BE2C (cell line): ENCODE data around the gene PANK3.
"Not testable (repeated sequence)": the region's sequence is repeated elsewhere in the genome, so short reads cannot be mapped to it uniquely, and the experiment has no call there.

ENCODE experiments used
- DNase-seq: peaks from one replicate; pipeline ENCODE4 v3.0.0-alpha.2; 2020
- H3K27me3 ChIP-seq: fragments of 250-450 bp; sonication (Bioruptor Pico); 2 replicates; pipeline ENCODE4 v1.5.1; 2020; ENCODE audit warnings: mild to moderate bottlenecking
- H3K36me3 ChIP-seq: fragments of 250-450 bp; sonication (Bioruptor Pico); 2 replicates; pipeline ENCODE4 v1.5.1; 2020; ENCODE audit warnings: mild to moderate bottlenecking
- H3K4me1 ChIP-seq: fragments of 250-450 bp; sonication (Bioruptor Pico); 2 replicates; pipeline ENCODE4 v1.5.1; 2020
- H3K4me3 ChIP-seq: 2 replicates; pipeline ENCODE4 v1.5.1; 2011; ENCODE audit warnings: low read depth, low read length
- H3K9me3 ChIP-seq: fragments of 250-450 bp; sonication (Bioruptor Pico); 2 replicates; pipeline ENCODE4 v1.5.1; 2020
- TF ChIP-seq, protein P1 (sequence below): IDR thresholded peaks from 2 replicates; pipeline ENCODE4 v1.5.1; 2012; ENCODE audit warnings: mild to moderate bottlenecking, low read depth, low read length

PANK3 gene

DNA sequence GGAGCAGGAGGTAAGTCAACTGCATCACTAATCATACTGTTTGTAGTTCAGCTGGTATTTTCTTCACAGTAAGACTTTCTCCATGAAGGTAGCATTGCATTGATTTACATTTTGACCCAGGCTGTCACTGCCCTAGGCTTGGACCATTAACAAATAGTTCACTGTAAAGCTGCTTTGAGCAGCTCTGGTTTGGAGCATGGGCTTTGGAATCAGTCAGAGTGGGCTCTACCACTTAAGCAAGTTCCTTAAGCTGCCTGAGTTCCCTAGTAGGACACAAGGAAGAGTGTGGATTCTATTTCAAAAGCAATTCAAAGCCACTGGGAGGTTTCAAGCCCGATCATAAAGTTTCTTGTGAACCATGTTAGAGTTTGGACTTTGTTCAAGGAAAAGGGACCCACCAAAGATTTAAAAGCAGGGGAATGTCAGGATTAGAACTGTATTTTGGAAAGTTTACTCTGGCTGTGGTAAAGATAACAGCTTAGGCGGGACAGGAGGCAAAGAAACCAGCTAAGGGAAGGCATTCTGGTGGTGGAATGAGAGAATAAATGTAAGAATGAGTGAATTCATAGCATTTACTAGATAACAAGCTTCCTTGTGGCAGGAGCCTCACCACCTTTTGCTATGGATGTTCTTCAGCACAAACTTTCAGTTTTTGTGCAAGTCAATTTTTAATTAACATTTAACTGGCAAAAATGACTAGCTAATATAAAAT, 12.3 kb upstream of the PANK3 start:
- Histone ChIP-seq H3K27me3 (no peaks in the 10 kb centered on the region), H3K36me3 (no peaks in the 10 kb centered on the region), H3K9me3 (no peaks in the 10 kb centered on the region), H3K4me1 (no peaks in the 10 kb centered on the region), H3K4me3 (no peak overlapping the region)
- TF ChIP-seq, protein P1, sequence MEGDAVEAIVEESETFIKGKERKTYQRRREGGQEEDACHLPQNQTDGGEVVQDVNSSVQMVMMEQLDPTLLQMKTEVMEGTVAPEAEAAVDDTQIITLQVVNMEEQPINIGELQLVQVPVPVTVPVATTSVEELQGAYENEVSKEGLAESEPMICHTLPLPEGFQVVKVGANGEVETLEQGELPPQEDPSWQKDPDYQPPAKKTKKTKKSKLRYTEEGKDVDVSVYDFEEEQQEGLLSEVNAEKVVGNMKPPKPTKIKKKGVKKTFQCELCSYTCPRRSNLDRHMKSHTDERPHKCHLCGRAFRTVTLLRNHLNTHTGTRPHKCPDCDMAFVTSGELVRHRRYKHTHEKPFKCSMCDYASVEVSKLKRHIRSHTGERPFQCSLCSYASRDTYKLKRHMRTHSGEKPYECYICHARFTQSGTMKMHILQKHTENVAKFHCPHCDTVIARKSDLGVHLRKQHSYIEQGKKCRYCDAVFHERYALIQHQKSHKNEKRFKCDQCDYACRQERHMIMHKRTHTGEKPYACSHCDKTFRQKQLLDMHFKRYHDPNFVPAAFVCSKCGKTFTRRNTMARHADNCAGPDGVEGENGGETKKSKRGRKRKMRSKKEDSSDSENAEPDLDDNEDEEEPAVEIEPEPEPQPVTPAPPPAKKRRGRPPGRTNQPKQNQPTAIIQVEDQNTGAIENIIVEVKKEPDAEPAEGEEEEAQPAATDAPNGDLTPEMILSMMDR = no peak
- no peak for DNase-seq

DNA sequence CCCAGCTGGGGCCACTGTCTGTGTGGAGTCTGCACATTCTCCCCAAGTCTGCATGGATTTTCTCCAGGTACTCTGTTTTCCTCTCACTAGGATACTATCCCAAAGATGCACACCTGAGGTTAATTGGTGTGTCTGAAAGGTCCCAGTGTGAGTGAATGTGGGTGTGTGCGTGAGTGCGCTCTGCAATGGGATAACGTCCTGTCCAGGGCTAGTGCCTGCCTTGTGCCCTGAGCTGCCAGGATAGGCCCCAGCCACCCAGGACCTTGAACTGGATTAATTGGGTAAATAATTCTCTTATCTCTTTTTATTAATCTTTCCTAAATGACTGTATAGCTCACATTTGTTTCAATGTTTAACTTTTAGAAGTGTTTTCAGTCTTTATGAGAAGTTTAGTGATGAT, 11.5 kb upstream of the PANK3 start:
- Histone ChIP-seq H3K4me3 (no peak overlapping the region), H3K9me3 (no peaks in the 10 kb centered on the region)
- TF ChIP-seq, protein P1 = no peak

DNA sequence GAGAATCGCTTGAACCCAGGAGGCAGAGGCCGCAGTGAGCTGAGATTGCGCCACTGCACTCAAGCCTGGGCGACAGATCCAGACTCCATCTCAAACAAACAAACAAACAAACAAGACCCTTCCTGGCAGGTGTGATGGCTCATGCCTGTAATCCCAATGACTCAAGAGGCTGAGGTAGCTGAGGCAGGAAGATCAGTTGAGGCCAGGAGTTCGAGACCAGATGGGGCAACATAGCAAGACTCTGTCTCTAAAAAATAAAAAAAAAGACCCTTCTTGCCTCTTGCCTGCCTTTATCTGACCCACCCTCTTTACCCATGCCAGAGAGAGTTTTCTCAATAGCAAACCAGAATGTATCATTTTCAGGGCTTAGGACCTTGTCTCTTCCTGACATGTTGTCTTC, 8.8 kb upstream of the PANK3 start:
- TF ChIP-seq, protein P1 = no peak
- Histone ChIP-seq H3K4me1 (peaks cover 9% of the 10 kb centered on the region), H3K27me3 (no peaks in the 10 kb centered on the region), H3K36me3 (no peaks in the 10 kb centered on the region), H3K9me3 (no peaks in the 10 kb centered on the region), H3K4me3 (no peak overlapping the region)
- DNase-seq = no peak

More for the DNA sequence above, 11.5 kb upstream of the PANK3 start:
- Histone ChIP-seq H3K36me3 (no peaks in the 10 kb centered on the region), H3K4me1 (peaks cover 3% of the 10 kb centered on the region), H3K27me3 (no peaks in the 10 kb centered on the region)
- no peak for DNase-seq

DNA sequence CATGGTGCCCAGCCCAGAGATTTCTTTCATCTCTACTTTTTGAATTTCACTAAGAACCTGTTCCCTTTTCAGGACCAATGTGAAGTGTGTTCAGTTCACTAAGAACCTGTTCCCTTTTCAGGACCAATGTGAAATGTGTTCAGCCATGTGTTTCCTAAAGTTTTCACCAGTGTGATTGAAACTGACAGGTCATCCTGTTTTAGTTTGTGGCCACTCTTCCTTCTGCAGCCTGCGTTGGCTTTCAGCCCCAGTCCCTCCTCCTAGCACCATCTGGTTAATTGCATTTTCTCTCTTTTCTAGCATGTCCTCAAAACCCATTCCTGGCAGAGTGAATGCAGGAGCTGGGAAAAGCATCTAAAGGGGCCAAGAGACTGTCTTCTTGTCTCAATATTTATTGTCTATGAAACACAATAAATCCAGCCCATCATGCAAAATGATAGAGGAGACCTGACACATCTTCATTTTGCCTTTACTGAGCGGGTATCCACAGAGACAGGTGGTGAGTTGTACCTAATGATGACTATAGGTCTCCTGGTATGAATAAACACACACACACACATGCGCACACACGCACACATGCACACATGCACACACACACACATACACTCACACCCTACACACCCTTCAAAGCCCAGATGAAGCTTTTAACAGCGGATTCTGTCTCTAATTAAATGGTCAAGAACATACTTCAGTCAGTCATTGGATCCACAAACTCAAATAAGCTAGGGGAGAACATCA, 6.1 kb upstream of the PANK3 start:
- TF ChIP-seq, protein P1 = no peak

DNA sequence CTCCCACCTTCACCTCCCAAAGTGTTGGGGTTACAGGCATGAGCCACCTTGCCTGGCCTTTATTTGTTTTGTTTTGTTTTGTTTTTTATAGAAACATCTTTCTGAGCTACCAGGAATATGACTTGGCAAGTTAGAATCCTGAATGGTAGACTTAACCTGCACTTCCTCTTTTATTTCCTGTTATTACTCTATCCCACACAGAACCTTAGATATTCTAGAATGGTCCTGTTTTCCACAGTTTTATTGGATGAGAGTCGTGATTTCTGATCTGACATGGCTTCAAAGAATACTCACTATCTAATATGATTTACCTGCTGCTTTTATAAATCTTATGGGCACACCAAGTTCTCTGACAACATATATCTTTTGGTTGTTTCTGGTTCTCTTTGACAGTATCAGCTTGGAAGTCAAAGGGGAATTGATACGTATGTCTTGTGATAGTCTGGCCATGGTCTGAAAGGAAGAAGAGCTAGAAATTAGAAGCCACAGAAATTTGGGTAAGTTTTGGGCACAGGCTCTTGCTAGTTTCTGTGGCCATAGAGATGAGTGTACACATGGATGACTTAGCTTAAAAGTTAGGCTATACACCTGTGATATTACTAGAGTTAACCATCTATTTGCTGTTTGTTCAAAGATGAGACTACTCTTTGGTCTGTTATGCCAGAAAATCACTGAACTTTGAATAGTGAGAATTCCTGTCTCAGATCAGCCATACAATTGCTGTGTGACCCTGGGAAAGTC, 4.7 kb upstream of the PANK3 start:
- no peaks in the 10 kb centered on the region for H3K27me3 ChIP-seq

More for the DNA sequence above, 6.1 kb upstream of the PANK3 start:
- H3K27me3 ChIP-seq = no peaks in the 10 kb centered on the region
- peak; percentile 51 for DNase-seq
- H3K36me3 ChIP-seq = no peaks in the 10 kb centered on the region
- no peaks in the 10 kb centered on the region for H3K9me3 ChIP-seq
- H3K4me3 ChIP-seq = no peak overlapping the region
- H3K4me1 ChIP-seq = peaks cover 18% of the 10 kb centered on the region

DNA sequence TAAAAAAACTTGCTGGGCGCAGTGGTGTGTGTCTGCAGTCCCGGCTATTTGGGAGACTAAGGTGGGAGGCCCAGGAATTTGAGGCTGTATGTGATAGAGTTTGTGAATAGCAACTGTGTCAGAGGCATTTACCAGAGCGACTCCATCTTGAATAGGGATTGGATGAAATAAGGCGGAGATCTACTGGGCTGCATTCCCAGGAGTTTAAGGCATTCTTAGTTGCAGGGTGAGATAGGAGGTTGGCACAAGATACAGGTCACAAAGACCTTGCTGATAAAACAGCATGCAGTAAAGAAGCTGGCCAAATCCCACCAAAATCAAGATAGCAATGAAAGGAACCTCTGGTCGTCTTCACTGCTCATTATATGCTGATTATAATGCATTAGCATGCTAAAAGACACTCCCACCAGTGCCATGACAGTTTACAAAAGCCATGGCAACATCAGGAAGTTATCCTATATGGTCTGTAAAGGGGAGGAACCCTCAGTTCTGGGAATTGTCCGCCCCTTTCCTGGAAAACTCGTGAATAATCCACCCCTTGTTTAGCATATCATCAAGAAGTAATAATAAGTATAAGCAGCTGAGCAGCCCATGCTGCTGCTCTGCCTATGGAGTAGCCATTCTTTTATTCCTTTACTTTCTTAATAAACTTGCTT, 1.8 kb upstream of the PANK3 start:
- H3K4me3 ChIP-seq, DNase-seq: not testable (repeated sequence)
- H3K4me1 ChIP-seq = peaks cover 19% of the 10 kb centered on the region

More for the DNA sequence above, 4.7 kb upstream of the PANK3 start:
- no peak for DNase-seq
- TF ChIP-seq, protein P1 = no peak
- no peak overlapping the region for H3K4me3 ChIP-seq
- no peaks in the 10 kb centered on the region for H3K9me3 ChIP-seq
- no peaks in the 10 kb centered on the region for H3K36me3 ChIP-seq
- H3K4me1 ChIP-seq = peaks cover 19% of the 10 kb centered on the region

More for the DNA sequence above, 1.8 kb upstream of the PANK3 start:
- H3K9me3 ChIP-seq, H3K27me3 ChIP-seq: not testable (repeated sequence)
- H3K36me3 ChIP-seq = peaks cover 11% of the 10 kb centered on the region
